ENCODE measurements around the gene CPTP. TPM values are rescaled to one million over a fixed set of nuclear protein-coding genes. Genes with fewer than 3 reads are reported as not detected.

CPTP gene
- total and polyA plus RNA-seq, 2 of the 13 experiments (the other 11 are each of a cell fraction or from before 2014, with no cell fraction given), result 5.5 to 9.3 TPM

DNA sequence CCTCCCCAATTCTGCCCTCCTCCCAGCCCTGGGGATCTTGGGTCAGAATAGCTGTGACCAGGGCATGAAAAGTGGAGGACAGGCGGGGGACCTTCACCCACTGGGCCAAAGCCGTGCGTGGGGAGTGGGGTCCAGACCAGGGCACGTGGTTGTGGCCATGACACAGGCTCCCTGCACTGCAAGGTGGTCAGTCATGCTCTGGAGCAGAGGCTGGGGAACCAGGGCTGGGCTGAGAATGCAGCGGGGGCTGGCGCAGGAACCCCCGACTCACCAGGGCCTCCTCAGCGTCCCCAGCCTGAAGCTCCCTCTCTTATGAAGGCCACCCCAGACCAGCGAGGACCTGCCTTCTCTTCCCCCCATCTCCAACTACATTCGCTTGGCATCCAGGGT is 21.9 kb downstream of the CPTP start (continued):
- TF ChIP-seq, protein P1, sequence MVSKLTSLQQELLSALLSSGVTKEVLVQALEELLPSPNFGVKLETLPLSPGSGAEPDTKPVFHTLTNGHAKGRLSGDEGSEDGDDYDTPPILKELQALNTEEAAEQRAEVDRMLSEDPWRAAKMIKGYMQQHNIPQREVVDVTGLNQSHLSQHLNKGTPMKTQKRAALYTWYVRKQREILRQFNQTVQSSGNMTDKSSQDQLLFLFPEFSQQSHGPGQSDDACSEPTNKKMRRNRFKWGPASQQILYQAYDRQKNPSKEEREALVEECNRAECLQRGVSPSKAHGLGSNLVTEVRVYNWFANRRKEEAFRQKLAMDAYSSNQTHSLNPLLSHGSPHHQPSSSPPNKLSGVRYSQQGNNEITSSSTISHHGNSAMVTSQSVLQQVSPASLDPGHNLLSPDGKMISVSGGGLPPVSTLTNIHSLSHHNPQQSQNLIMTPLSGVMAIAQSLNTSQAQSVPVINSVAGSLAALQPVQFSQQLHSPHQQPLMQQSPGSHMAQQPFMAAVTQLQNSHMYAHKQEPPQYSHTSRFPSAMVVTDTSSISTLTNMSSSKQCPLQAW (CRISPR knock-in tag; IDR thresholded peaks at IDR 0.05), result no peak
- TF ChIP-seq, protein P2, sequence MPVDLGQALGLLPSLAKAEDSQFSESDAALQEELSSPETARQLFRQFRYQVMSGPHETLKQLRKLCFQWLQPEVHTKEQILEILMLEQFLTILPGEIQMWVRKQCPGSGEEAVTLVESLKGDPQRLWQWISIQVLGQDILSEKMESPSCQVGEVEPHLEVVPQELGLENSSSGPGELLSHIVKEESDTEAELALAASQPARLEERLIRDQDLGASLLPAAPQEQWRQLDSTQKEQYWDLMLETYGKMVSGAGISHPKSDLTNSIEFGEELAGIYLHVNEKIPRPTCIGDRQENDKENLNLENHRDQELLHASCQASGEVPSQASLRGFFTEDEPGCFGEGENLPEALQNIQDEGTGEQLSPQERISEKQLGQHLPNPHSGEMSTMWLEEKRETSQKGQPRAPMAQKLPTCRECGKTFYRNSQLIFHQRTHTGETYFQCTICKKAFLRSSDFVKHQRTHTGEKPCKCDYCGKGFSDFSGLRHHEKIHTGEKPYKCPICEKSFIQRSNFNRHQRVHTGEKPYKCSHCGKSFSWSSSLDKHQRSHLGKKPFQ (CRISPR knock-in tag; IDR thresholded peaks at IDR 0.05; ENCODE audit: insufficient replicate concordance), result no peak
- TF ChIP-seq, protein P3, sequence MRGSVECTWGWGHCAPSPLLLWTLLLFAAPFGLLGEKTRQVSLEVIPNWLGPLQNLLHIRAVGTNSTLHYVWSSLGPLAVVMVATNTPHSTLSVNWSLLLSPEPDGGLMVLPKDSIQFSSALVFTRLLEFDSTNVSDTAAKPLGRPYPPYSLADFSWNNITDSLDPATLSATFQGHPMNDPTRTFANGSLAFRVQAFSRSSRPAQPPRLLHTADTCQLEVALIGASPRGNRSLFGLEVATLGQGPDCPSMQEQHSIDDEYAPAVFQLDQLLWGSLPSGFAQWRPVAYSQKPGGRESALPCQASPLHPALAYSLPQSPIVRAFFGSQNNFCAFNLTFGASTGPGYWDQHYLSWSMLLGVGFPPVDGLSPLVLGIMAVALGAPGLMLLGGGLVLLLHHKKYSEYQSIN (CRISPR knock-in tag; IDR thresholded peaks at IDR 0.05; ENCODE audit: borderline replicate concordance), result no peak
- TF ChIP-seq ZNF816 (CRISPR knock-in tag; IDR thresholded peaks at IDR 0.05; ENCODE audit: borderline replicate concordance) (no peak), ZNF253 (CRISPR knock-in tag; IDR thresholded peaks at IDR 0.05; ENCODE audit: borderline replicate concordance) (no peak), ZNF235 (CRISPR knock-in tag; IDR thresholded peaks at IDR 0.05; ENCODE audit: borderline replicate concordance) (no peak), EED (CRISPR knock-in tag; IDR thresholded peaks at IDR 0.05) (no peak), SRSF4 (IDR thresholded peaks at IDR 0.05; ENCODE audit: low read depth, low read length, poor library complexity, severe bottlenecking) (no peak)
- TF ChIP-seq, protein P4, sequence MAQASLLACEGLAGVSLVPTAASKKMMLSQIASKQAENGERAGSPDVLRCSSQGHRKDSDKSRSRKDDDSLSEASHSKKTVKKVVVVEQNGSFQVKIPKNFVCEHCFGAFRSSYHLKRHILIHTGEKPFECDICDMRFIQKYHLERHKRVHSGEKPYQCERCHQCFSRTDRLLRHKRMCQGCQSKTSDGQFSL (CRISPR knock-in tag; IDR thresholded peaks at IDR 0.05), result no peak
